ENCODE results near the gene ZNF134.

ZNF134 gene

GRCh38 chr19:57578487-57579205 lies 35.4 kb upstream of the ZNF134 start, which contains the start of gene ZNF416:
Gene ZNF416 (minus strand): TSS chr19:57578911. CDS start chr19:57578704, 207 bp downstream.
- Histone ChIP-seq H3K4me1 (peaks cover 0 to 19% (median 13%) of the 10 kb centered on the region in 4 donors), H3K9me3 (peaks cover 8 to 51% (median 33%) of the 10 kb centered on the region in 3 donors), H3K4me3 (peak within 1 kb of the TSS; percentile 72 to 73), H3K36me3 (peaks cover 33 to 42% (median 37%) of the 10 kb centered on the region in 3 donors), H3K27me3 (no peaks in the 10 kb centered on the region), H3K27ac (peak within 1 kb of the TSS; percentile 65 to 67)
- peak; percentile 97 to 98 for DNase-seq
- intact Hi-C loops (cut with DNase I; ENCODE audit: low total_unique reads): loop anchor here (10.0 kb wide), 1 partner anchor 576 kb away; the partner anchor contains the start of gene ZNF329
- no peak for TF ChIP-seq CTCF (IDR thresholded peaks at IDR 0.05)

GRCh38 chr19:57583104-57583520 lies 30.9 kb upstream of the ZNF134 start:
- DNase-seq: no peak
- peaks cover 0 to 25% (median 13%) of the 10 kb centered on the region in 4 donors for H3K4me1 ChIP-seq
- intact Hi-C loops (cut with DNase I; ENCODE audit: low total_unique reads): no loop called here
- no peak overlapping the region for H3K27ac ChIP-seq
- H3K4me3 ChIP-seq: peak overlapping the region; percentile 54 to 55
- H3K36me3 ChIP-seq: peaks cover 20 to 21% (median 21%) of the 10 kb centered on the region in 3 donors
- H3K9me3 ChIP-seq: peaks cover 2 to 39% (median 11%) of the 10 kb centered on the region in 3 donors
- no peaks in the 10 kb centered on the region for H3K27me3 ChIP-seq
- no peak for TF ChIP-seq CTCF (IDR thresholded peaks at IDR 0.05)

- DNase-seq: peak; percentile 84 to 91
- intact Hi-C loops (cut with DNase I; ENCODE audit: low total_unique reads): no loop called here
- no peak for TF ChIP-seq CTCF (IDR thresholded peaks at IDR 0.05)
- Histone ChIP-seq H3K4me1 (peaks cover 0 to 22% (median 11%) of the 10 kb centered on the region in 4 donors), H3K4me3 (peak within 1 kb of the TSS; percentile 54 to 55), H3K27ac (peak within 1 kb of the TSS in 1 of 2 donors; percentile 19), H3K27me3 (no peaks in the 10 kb centered on the region), H3K36me3 (peaks cover 27 to 28% (median 28%) of the 10 kb centered on the region in 3 donors), H3K9me3 (peaks cover 8 to 46% (median 17%) of the 10 kb centered on the region in 3 donors)
Observed at GRCh38 chr19:57583521-57584416, 30.3 kb upstream of the ZNF134 start, which contains the start of gene ZIK1. Gene ZIK1 (plus strand): TSS chr19:57584145. CDS start chr19:57584357, 212 bp downstream.

GRCh38 chr19:57587529-57587928 lies 26.5 kb upstream of the ZNF134 start:
- Histone ChIP-seq H3K9me3 (peaks cover 15 to 84% (median 55%) of the 10 kb centered on the region in 3 donors), H3K4me1 (peaks cover 0 to 19% (median 11%) of the 10 kb centered on the region in 4 donors), H3K27me3 (no peaks in the 10 kb centered on the region), H3K36me3 (peaks cover 59 to 66% (median 62%) of the 10 kb centered on the region in 3 donors), H3K27ac (no peak overlapping the region), H3K4me3 (no peak overlapping the region)
- no peak for DNase-seq
- intact Hi-C loops (cut with DNase I; ENCODE audit: low total_unique reads): no loop called here
- no peak for TF ChIP-seq CTCF (IDR thresholded peaks at IDR 0.05)

- no peak for TF ChIP-seq CTCF (IDR thresholded peaks at IDR 0.05)
Observed at GRCh38 chr19:57599377-57599760, 14.7 kb upstream of the ZNF134 start.

More at GRCh38 chr19:57599377-57599760, 14.7 kb upstream of the ZNF134 start:
- Histone ChIP-seq H3K27me3 (no peaks in the 10 kb centered on the region), H3K9me3 (peaks cover 0 to 42% (median 31%) of the 10 kb centered on the region in 3 donors), H3K4me1 (peaks cover 0 to 16% (median 10%) of the 10 kb centered on the region in 4 donors), H3K4me3 (peak overlapping the region; percentile 66 to 69), H3K36me3 (peaks cover 17 to 19% (median 18%) of the 10 kb centered on the region in 3 donors), H3K27ac (peak overlapping the region in 1 of 2 donors; percentile 50)
- intact Hi-C loops (cut with DNase I; ENCODE audit: low total_unique reads): no loop called here
- no peak for DNase-seq

Data from tibial artery (tissue), 4 donors.